Transverse colon (tissue), 4 donors: Measurements from ENCODE around the gene GDF2. TPM values are rescaled to one million over a fixed set of nuclear protein-coding genes. Genes with fewer than 3 reads are reported as not detected.

ENCODE experiments used
- DNase-seq: peaks from one replicate; pipeline ENCODE4 v3.0.0-alpha.2; 2019
- H3K27ac ChIP-seq, 4 donors: fragments of 200-600 bp; sonication (generic); 2 replicates each; pipeline ENCODE4 v1.5.1; 2016 to 2018; ENCODE audit warnings: inconsistent platforms in 4 of 4
- H3K27me3 ChIP-seq: fragments of 200-600 bp; sonication (generic); 2 replicates; pipeline ENCODE4 v1.5.1; 2017; ENCODE audit warnings: inconsistent platforms
- H3K36me3 ChIP-seq, 4 donors: fragments of 200-600 bp; sonication (generic); 2 replicates each; pipeline ENCODE4 v1.5.1; 2017 to 2019; ENCODE audit warnings: inconsistent platforms in 4 of 4
- H3K4me1 ChIP-seq, 4 donors: fragments of 200-600 bp; sonication (generic); 2 replicates each; pipeline ENCODE4 v1.5.1; 2017 to 2020; ENCODE audit warnings: inconsistent platforms in 4 of 4
- H3K4me3 ChIP-seq, 4 donors: fragments of 200-600 bp; sonication (generic); 1 replicate in 1 of 4; 2 replicates in 3 of 4; pipeline versions ENCODE4 v1.5.1 to v1.6.1; 2017 to 2019; ENCODE audit warnings: inconsistent platforms in 4 of 4
- H3K9me3 ChIP-seq, 2 donors: fragments of 200-600 bp; sonication (generic); 2 replicates each; pipeline ENCODE4 v1.5.1; 2017 to 2019; ENCODE audit warnings: inconsistent platforms in 2 of 2
- EP300 ChIP-seq: sonication (generic); formaldehyde crosslinking; IDR thresholded peaks from one replicate; pipeline ENCODE4 v1.6.1; 2017; ENCODE audit warnings: antibody characterized with exemption, low read depth
- POLR2A ChIP-seq: fragments of 450-650 bp; IDR thresholded peaks from one replicate; pipeline ENCODE4 v1.6.1; 2016; ENCODE audit warnings: antibody characterized with exemption, mild to moderate bottlenecking, moderate library complexity
- POLR2AphosphoS5 ChIP-seq, 3 donors: sonication (generic); formaldehyde crosslinking; IDR thresholded peaks; one replicate each; pipeline ENCODE4 v1.6.1; 2016; ENCODE audit warnings: antibody characterized with exemption in 3 of 3
- WGBS, 2 donors: methylation state at CpG; one replicate each; pipeline ENCODE4 v1.1.5; 2018; ENCODE audit warnings: low coverage in 1 of 2; 5-methylcytosine and 5-hydroxymethylcytosine counted together
- in situ Hi-C, 4 donors: fragments of 200-750 bp; cut with MboI; loops; one replicate each; pipeline versions ENCODE4 v1.15.0 to v1.15.1; 2017; ENCODE audit warnings: low sequenced_read_pairs in 3 of 4, low pct_ligation_motif_present in 1 of 4, low pct_unique_long_range_greater_than_20kb in 1 of 4
- intact Hi-C: fragments of 100-400 bp; cut with DNase I; formaldehyde crosslinking; loops from one replicate; pipeline ENCODE4 v1.15.1; 2023; ENCODE audit warnings: low total_unique reads
- total RNA-seq, 4 donors: library from RNA; depleted of rRNA; stranded (reverse); fragments of >200 nt; gene quantifications; one replicate each; pipeline ENCODE4 v1.1.0, GENCODE V29; 2016
- TF ChIP-seq, protein P1 (sequence below), 5 experiments: fragments of 200-600 bp in 3 of 5; fragments of 450-650 bp in 2 of 5; sonication (generic) in 3 of 5; IDR thresholded peaks; 1 replicate in 2 of 5; 2 replicates in 3 of 5; pipeline ENCODE4 v1.5.1; 2016 to 2017; ENCODE audit warnings: antibody characterized with exemption in 5 of 5, inconsistent platforms in 3 of 5, mild to moderate bottlenecking in 2 of 5, moderate library complexity in 1 of 5

Gene GDF2
- total RNA-seq, 4 donors from 2014 or later = not detected

GRCh38 chr10:47296156-47296894 lies 25.9 kb upstream of the GDF2 start:
- Histone ChIP-seq H3K27ac (no peak overlapping the region), H3K9me3 (no peaks in the 10 kb centered on the region), H3K27me3 (peaks cover 43% of the 10 kb centered on the region), H3K36me3 (no peaks in the 10 kb centered on the region), H3K4me1 (peaks cover 0 to 10% (median 7%) of the 10 kb centered on the region in 4 donors), H3K4me3 (no peak overlapping the region)
- 59 to 60% methylated on average over 9 to 12 of the region's 12 CpGs for WGBS, 2 donors
- intact Hi-C loops (no loop called here), in situ Hi-C loops (no loop called here)
- TF ChIP-seq POLR2A (no peak), POLR2AphosphoS5 (IDR thresholded peaks at IDR 0.05) (no peak), EP300 (no peak)
- TF ChIP-seq, protein P1, sequence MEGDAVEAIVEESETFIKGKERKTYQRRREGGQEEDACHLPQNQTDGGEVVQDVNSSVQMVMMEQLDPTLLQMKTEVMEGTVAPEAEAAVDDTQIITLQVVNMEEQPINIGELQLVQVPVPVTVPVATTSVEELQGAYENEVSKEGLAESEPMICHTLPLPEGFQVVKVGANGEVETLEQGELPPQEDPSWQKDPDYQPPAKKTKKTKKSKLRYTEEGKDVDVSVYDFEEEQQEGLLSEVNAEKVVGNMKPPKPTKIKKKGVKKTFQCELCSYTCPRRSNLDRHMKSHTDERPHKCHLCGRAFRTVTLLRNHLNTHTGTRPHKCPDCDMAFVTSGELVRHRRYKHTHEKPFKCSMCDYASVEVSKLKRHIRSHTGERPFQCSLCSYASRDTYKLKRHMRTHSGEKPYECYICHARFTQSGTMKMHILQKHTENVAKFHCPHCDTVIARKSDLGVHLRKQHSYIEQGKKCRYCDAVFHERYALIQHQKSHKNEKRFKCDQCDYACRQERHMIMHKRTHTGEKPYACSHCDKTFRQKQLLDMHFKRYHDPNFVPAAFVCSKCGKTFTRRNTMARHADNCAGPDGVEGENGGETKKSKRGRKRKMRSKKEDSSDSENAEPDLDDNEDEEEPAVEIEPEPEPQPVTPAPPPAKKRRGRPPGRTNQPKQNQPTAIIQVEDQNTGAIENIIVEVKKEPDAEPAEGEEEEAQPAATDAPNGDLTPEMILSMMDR (IDR thresholded peaks at IDR 0.05) = no peak
- no peak for DNase-seq

GRCh38 chr10:47296941-47297340 lies 25.3 kb upstream of the GDF2 start:
- peaks cover 49% of the 10 kb centered on the region for H3K27me3 ChIP-seq
- WGBS, 2 donors = 84 to 100% methylated on average over 1 of the region's 1 CpG
- in situ Hi-C loops = no loop called here

GRCh38 chr10:47297866-47298540 lies 24.3 kb upstream of the GDF2 start:
- Histone ChIP-seq H3K4me3 (no peak overlapping the region), H3K9me3 (no peaks in the 10 kb centered on the region), H3K4me1 (peaks cover 0 to 10% (median 7%) of the 10 kb centered on the region in 4 donors), H3K36me3 (no peaks in the 10 kb centered on the region), H3K27me3 (peaks cover 56% of the 10 kb centered on the region), H3K27ac (no peak overlapping the region)
- intact Hi-C loops (no loop called here), in situ Hi-C loops (no loop called here)
- TF ChIP-seq POLR2AphosphoS5 (IDR thresholded peaks at IDR 0.05) (no peak), POLR2A (no peak), EP300 (no peak)
- TF ChIP-seq, protein P1 (IDR thresholded peaks at IDR 0.05) = no peak
- 87 to 100% methylated on average over 1 to 12 of the region's 12 CpGs for WGBS, 2 donors
- no peak for DNase-seq

More at GRCh38 chr10:47296941-47297340, 25.3 kb upstream of the GDF2 start:
- H3K36me3 ChIP-seq = no peaks in the 10 kb centered on the region
- no peaks in the 10 kb centered on the region for H3K9me3 ChIP-seq
- H3K4me1 ChIP-seq = peaks cover 0 to 10% (median 7%) of the 10 kb centered on the region in 4 donors
- TF ChIP-seq EP300 (no peak), POLR2A (no peak), POLR2AphosphoS5 (IDR thresholded peaks at IDR 0.05) (no peak)
- TF ChIP-seq, protein P1 (IDR thresholded peaks at IDR 0.05) = no peak
- intact Hi-C loops = no loop called here
- no peak overlapping the region for H3K27ac ChIP-seq
- no peak overlapping the region for H3K4me3 ChIP-seq
- no peak for DNase-seq

DNA sequence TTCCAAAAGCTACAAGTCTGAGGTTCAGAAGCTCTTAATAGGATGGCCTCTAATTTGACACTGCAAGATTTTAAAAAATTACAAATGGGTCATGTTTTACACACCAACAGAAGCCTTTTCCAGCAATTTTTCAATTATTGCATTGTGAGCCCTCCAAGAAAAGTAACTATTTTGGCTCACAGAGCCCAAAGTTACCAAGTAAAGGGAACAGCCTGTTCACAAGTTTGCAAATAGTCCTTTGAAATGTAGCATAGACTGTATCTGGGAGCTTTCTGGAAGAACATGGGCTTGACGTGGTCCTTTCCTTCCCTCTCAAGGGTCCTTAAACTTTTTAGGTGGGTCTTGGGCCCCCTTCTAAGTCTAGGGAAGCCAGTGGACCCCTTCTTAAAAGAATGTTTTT lies 23.5 kb upstream of the GDF2 start:
- peaks cover 56% of the 10 kb centered on the region for H3K27me3 ChIP-seq
- in situ Hi-C loops = no loop called here

More for the DNA sequence above, 23.5 kb upstream of the GDF2 start:
- WGBS, 2 donors = 75 to 100% methylated on average over 1 of the region's 1 CpG
- no peaks in the 10 kb centered on the region for H3K36me3 ChIP-seq
- DNase-seq = no peak
- TF ChIP-seq, protein P1 (IDR thresholded peaks at IDR 0.05) = no peak
- TF ChIP-seq POLR2AphosphoS5 (IDR thresholded peaks at IDR 0.05) (no peak), EP300 (no peak), POLR2A (no peak)
- no peak overlapping the region for H3K4me3 ChIP-seq
- no peak overlapping the region for H3K27ac ChIP-seq
- no peaks in the 10 kb centered on the region for H3K9me3 ChIP-seq
- H3K4me1 ChIP-seq = peaks cover 0 to 10% (median 7%) of the 10 kb centered on the region in 4 donors
- intact Hi-C loops = no loop called here
